Activated CD8-positive, alpha-beta T cell treated with anti-CD3 and anti-CD28 coated beads, Interleukin-2, amount 10 ng/mL, durations not matched to agents 7 days and 5 days (primary cell): ENCODE results near the gene MBNL2. TPM values are rescaled to one million over a fixed set of nuclear protein-coding genes. Genes with fewer than 3 reads are reported as not detected.
"Not testable (repeated sequence)": the region's sequence is repeated elsewhere in the genome, so short reads cannot be mapped to it uniquely, and the experiment has no call there.

Source experiments
- ATAC-seq: fragments of 150-1000 bp; cut with Tn5 transposase; one replicate; pipeline ENCODE4 v1.10.0; 2021; ENCODE audit warnings: moderate library complexity
- CTCF ChIA-PET: fragments of 350-600 bp; sonication (Branson Sonifier 250); formaldehyde crosslinking; loops from one replicate; lab custom pipeline; 2021; ENCODE audit warnings: antibody characterized with exemption; lab: Charles Lee
- POLR2A ChIA-PET: fragments of 350-600 bp; sonication (Branson Sonifier 250); formaldehyde crosslinking; loops from one replicate; lab custom pipeline; 2021; ENCODE audit warnings: antibody characterized with exemption; lab: Charles Lee
- DNase-seq: peaks from one replicate; pipeline ENCODE4 v3.0.0-alpha.2; 2020
- H3K27ac Mint-ChIP-seq: one replicate; pipeline ENCODE4 v1.8.0; 2021; ENCODE audit warnings: mild to moderate bottlenecking, mixed read lengths
- H3K27me3 Mint-ChIP-seq: one replicate; pipeline ENCODE4 v1.8.0; 2021; ENCODE audit warnings: low read depth, mixed read lengths
- H3K36me3 Mint-ChIP-seq: one replicate; pipeline ENCODE4 v1.8.0; 2021; ENCODE audit warnings: low read depth, mixed read lengths
- H3K4me1 Mint-ChIP-seq: one replicate; pipeline ENCODE4 v1.8.0; 2021; ENCODE audit warnings: low read depth, mixed read lengths
- H3K4me3 Mint-ChIP-seq: one replicate; pipeline ENCODE4 v1.8.0; 2021; ENCODE audit warnings: mild to moderate bottlenecking, mixed read lengths
- H3K9me3 Mint-ChIP-seq: one replicate; pipeline ENCODE4 v1.8.0; 2022; ENCODE audit warnings: mixed read lengths; ENCODE audit not compliant: insufficient read depth
- total RNA-seq, 2 experiments: library from RNA; stranded (reverse); gene quantifications; one replicate each; pipeline ENCODE4 v1.2.3, GENCODE V29; 2021

The MBNL2 gene
- total RNA-seq, 2 experiments from 2014 or later: 11.6 to 12.3 TPM

- DNase-seq (no peak), ATAC-seq (no peak)
- CTCF ChIA-PET: no interaction called here
- no peak overlapping the region for H3K27ac Mint-ChIP-seq
- peaks cover 9% of the 10 kb centered on the region for H3K4me1 Mint-ChIP-seq
- peaks cover 5% of the 10 kb centered on the region for H3K27me3 Mint-ChIP-seq
- H3K36me3 Mint-ChIP-seq: no peaks in the 10 kb centered on the region
- no peaks in the 10 kb centered on the region for H3K9me3 Mint-ChIP-seq
- POLR2A ChIA-PET: no interaction called here
- no peak overlapping the region for H3K4me3 Mint-ChIP-seq
These were observed 28.6 kb upstream of the MBNL2 start for GRCh38 chr13:97193577-97193976.

- H3K4me3 Mint-ChIP-seq: no peak overlapping the region
- no peak for ATAC-seq
- no peak for DNase-seq
- ChIA-PET CTCF (no interaction called here), POLR2A (no interaction called here)
- peaks cover 6% of the 10 kb centered on the region for H3K4me1 Mint-ChIP-seq
- no peak overlapping the region for H3K27ac Mint-ChIP-seq
- peaks cover 3% of the 10 kb centered on the region for H3K27me3 Mint-ChIP-seq
- no peaks in the 10 kb centered on the region for H3K36me3 Mint-ChIP-seq
- H3K9me3 Mint-ChIP-seq: no peaks in the 10 kb centered on the region
These were observed 27.7 kb upstream of the MBNL2 start for GRCh38 chr13:97194479-97194878.

- peaks cover 6% of the 10 kb centered on the region for H3K4me1 Mint-ChIP-seq
- H3K27ac Mint-ChIP-seq: no peak overlapping the region
- ChIA-PET POLR2A (no interaction called here), CTCF (interaction anchor here (1.1 to 1.3 kb wide), 2 partner anchors 10 to 26 kb away, joined by 3 read pairs; partner anchors contain the start of gene MBNL2)
- ATAC-seq (no peak), DNase-seq (no peak)
- no peaks in the 10 kb centered on the region for H3K9me3 Mint-ChIP-seq
- peaks cover 6% of the 10 kb centered on the region for H3K27me3 Mint-ChIP-seq
- no peak overlapping the region for H3K4me3 Mint-ChIP-seq
- no peaks in the 10 kb centered on the region for H3K36me3 Mint-ChIP-seq
These were observed 25.8 kb upstream of the MBNL2 start for GRCh38 chr13:97196340-97196739.

GRCh38 chr13:97198753-97199152, 23.4 kb upstream of the MBNL2 start:
- no peaks in the 10 kb centered on the region for H3K9me3 Mint-ChIP-seq
- H3K27me3 Mint-ChIP-seq: peaks cover 11% of the 10 kb centered on the region
- no peak overlapping the region for H3K4me3 Mint-ChIP-seq
- peaks cover 1% of the 10 kb centered on the region for H3K4me1 Mint-ChIP-seq
- no peak overlapping the region for H3K27ac Mint-ChIP-seq
- DNase-seq (no peak), ATAC-seq (no peak)
- POLR2A ChIA-PET: no interaction called here
- H3K36me3 Mint-ChIP-seq: no peaks in the 10 kb centered on the region
- CTCF ChIA-PET: no interaction called here

- POLR2A ChIA-PET: no interaction called here
- DNase-seq: no peak
- H3K4me3 Mint-ChIP-seq: no peak overlapping the region
- no peaks in the 10 kb centered on the region for H3K4me1 Mint-ChIP-seq
- no peak overlapping the region for H3K27ac Mint-ChIP-seq
- ATAC-seq: no peak
- H3K36me3 Mint-ChIP-seq: no peaks in the 10 kb centered on the region
- no peaks in the 10 kb centered on the region for H3K9me3 Mint-ChIP-seq
- H3K27me3 Mint-ChIP-seq: peaks cover 11% of the 10 kb centered on the region
- CTCF ChIA-PET: no interaction called here
These were observed 22.7 kb upstream of the MBNL2 start for GRCh38 chr13:97199451-97199850.

- H3K4me3 Mint-ChIP-seq: no peak overlapping the region
- POLR2A ChIA-PET: no interaction called here
- ATAC-seq: no peak
- peaks cover 11% of the 10 kb centered on the region for H3K27me3 Mint-ChIP-seq
- H3K4me1 Mint-ChIP-seq: no peaks in the 10 kb centered on the region
- H3K9me3 Mint-ChIP-seq: no peaks in the 10 kb centered on the region
- no peaks in the 10 kb centered on the region for H3K36me3 Mint-ChIP-seq
- DNase-seq: no peak
- CTCF ChIA-PET: no interaction called here
- H3K27ac Mint-ChIP-seq: no peak overlapping the region
These were observed 21.8 kb upstream of the MBNL2 start for GRCh38 chr13:97200081-97200942.

- Mint-ChIP-seq H3K27ac (no peak overlapping the region), H3K4me1 (no peaks in the 10 kb centered on the region), H3K4me3 (no peak overlapping the region), H3K9me3 (no peaks in the 10 kb centered on the region), H3K36me3 (peaks cover 5% of the 10 kb centered on the region), H3K27me3 (peaks cover 11% of the 10 kb centered on the region)
- ATAC-seq: no peak
- CTCF ChIA-PET: no interaction called here
- no peak for DNase-seq
- POLR2A ChIA-PET: no interaction called here
These were observed 19.4 kb upstream of the MBNL2 start for GRCh38 chr13:97202761-97203160.

GRCh38 chr13:97205465-97205864, 16.7 kb upstream of the MBNL2 start:
- POLR2A ChIA-PET: no interaction called here

GRCh38 chr13:97205982-97206381, 16.2 kb upstream of the MBNL2 start:
- ChIA-PET POLR2A (no interaction called here), CTCF (interaction anchor here (0.6 to 1.2 kb wide), 4 partner anchors 9 to 19 kb away, joined by 3 to 4 read pairs (median 4); no protein-coding TSS in a partner anchor)
- Mint-ChIP-seq H3K9me3 (peaks cover 8% of the 10 kb centered on the region), H3K4me3 (no peak overlapping the region), H3K4me1 (peaks cover 16% of the 10 kb centered on the region), H3K27me3 (peaks cover 8% of the 10 kb centered on the region), H3K27ac (no peak overlapping the region), H3K36me3 (peaks cover 5% of the 10 kb centered on the region)
- DNase-seq: no peak
- no peak for ATAC-seq

More at GRCh38 chr13:97205465-97205864, 16.7 kb upstream of the MBNL2 start:
- peaks cover 8% of the 10 kb centered on the region for H3K9me3 Mint-ChIP-seq
- H3K36me3 Mint-ChIP-seq: peaks cover 5% of the 10 kb centered on the region
- H3K27ac Mint-ChIP-seq: no peak overlapping the region
- ATAC-seq (no peak), DNase-seq (no peak)
- CTCF ChIA-PET: interaction anchor here (0.9 to 1.2 kb wide), 3 partner anchors 13 to 19 kb away, joined by 4 read pairs; no protein-coding TSS in a partner anchor
- H3K27me3 Mint-ChIP-seq: peaks cover 8% of the 10 kb centered on the region
- no peak overlapping the region for H3K4me3 Mint-ChIP-seq
- H3K4me1 Mint-ChIP-seq: peaks cover 10% of the 10 kb centered on the region

GRCh38 chr13:97207252-97207651, 14.9 kb upstream of the MBNL2 start:
- H3K36me3 Mint-ChIP-seq, ATAC-seq, H3K4me3 Mint-ChIP-seq, H3K9me3 Mint-ChIP-seq, H3K27ac Mint-ChIP-seq, H3K27me3 Mint-ChIP-seq, POLR2A ChIA-PET, DNase-seq: not testable (repeated sequence)
- CTCF ChIA-PET: interaction anchor here (1.6 kb wide), 1 partner anchor 16 kb away, joined by 4 read pairs; no protein-coding TSS in a partner anchor
- H3K4me1 Mint-ChIP-seq: peaks cover 27% of the 10 kb centered on the region

GRCh38 chr13:97211300-97211699, 10.8 kb upstream of the MBNL2 start:
- ChIA-PET CTCF (interaction anchor here (0.7 to 4.0 kb wide), 3 partner anchors 12 to 148 kb away, joined by 3 to 38 read pairs (median 9); partner anchors contain the start of gene MBNL2), POLR2A (no interaction called here)
- ATAC-seq: no peak
- peaks cover 5% of the 10 kb centered on the region for H3K36me3 Mint-ChIP-seq
- H3K27me3 Mint-ChIP-seq: no peaks in the 10 kb centered on the region
- H3K27ac Mint-ChIP-seq: peak overlapping the region; percentile 37
- no peak overlapping the region for H3K4me3 Mint-ChIP-seq
- peaks cover 49% of the 10 kb centered on the region for H3K4me1 Mint-ChIP-seq
- H3K9me3 Mint-ChIP-seq: peaks cover 8% of the 10 kb centered on the region
- no peak for DNase-seq

- Mint-ChIP-seq H3K4me1 (peaks cover 49% of the 10 kb centered on the region), H3K4me3 (no peak overlapping the region), H3K27me3 (no peaks in the 10 kb centered on the region), H3K27ac (no peak overlapping the region), H3K9me3 (peaks cover 8% of the 10 kb centered on the region), H3K36me3 (peaks cover 5% of the 10 kb centered on the region)
- DNase-seq (no peak), ATAC-seq (no peak)
- POLR2A ChIA-PET: no interaction called here
- CTCF ChIA-PET: interaction anchor here (0.7 to 4.0 kb wide), 3 partner anchors 12 to 148 kb away, joined by 3 to 38 read pairs (median 9); partner anchors contain the start of gene MBNL2
These were observed 10.1 kb upstream of the MBNL2 start for GRCh38 chr13:97212004-97212403.
